ENCODE results near the gene CHCHD3.
A peak's percentile ranks its signal among the peaks of the same experiment; 100 is the strongest.
"Not testable (repeated sequence)": the region's sequence is repeated elsewhere in the genome, so short reads cannot be mapped to it uniquely, and the experiment has no call there.

Gene CHCHD3

DNA sequence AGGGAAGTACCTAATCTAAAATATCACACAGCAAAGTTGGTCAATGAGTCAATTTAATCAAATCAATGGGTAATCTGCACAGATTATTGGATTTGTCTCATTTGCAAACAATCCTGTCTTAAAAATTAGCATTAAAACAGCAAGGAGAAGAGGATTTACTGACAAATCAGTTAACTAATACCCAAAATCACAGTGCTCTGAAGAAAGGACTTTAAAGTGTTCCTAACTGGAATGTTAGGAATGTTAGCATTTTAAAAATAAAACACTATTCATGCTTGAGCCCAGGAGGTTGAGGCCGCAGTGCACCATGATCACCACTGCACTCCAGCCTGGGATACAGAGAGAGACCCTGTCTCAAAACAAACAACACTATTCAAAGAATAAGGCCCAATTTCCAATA, 83.1 kb downstream of the CHCHD3 start:
- DNase-seq, result no peak

DNA sequence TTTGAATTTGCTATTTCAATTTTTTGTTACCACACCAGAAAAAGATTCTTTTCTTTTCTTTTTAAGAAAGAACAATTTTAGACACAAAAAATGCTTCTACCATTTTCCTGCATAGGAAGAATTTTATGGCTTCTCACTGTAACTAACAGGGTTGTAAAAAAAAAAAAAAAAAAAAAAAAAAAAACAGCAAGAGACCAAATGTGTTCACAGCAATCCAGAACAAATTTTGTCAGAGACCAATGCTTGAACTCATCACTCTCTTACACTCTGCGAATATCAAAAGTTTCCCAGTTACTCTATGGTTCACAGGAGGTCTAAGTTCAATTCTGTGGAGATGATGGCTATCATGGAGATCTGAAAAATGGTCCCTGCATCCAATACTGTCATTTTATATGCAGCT, 84.4 kb downstream of the CHCHD3 start:
- no peak for DNase-seq

DNA sequence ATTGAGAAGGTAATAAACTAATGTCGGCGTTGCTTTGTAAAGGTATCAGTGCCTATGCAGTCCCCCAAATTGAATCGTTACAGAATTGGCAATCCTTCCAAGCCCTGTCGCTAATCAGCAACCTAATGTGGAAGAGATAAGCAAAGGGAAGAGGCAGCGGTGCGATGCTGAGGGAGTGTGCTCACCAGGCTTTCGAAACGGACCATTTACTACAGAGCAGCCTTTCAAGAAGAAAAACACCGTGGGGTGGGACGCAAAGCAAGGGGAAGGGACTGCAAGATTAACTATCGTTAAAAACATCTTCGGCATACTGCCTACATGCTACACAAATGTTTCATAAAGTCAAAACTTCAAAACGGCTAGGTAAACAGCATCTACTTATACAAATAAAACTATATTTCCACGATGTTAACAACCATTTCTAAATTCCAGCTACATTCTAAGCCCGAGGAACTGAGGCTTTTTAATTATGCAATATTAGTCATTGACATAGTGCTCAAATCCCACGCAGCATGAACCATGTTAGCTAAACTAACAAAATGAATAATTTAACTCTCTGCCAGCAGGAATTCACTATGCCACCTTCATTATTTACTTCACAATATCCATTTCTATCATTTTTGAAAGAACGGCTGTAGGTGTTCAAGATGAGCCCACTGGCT, 85.2 kb downstream of the CHCHD3 start:
- peak; percentile 40 for DNase-seq

DNA sequence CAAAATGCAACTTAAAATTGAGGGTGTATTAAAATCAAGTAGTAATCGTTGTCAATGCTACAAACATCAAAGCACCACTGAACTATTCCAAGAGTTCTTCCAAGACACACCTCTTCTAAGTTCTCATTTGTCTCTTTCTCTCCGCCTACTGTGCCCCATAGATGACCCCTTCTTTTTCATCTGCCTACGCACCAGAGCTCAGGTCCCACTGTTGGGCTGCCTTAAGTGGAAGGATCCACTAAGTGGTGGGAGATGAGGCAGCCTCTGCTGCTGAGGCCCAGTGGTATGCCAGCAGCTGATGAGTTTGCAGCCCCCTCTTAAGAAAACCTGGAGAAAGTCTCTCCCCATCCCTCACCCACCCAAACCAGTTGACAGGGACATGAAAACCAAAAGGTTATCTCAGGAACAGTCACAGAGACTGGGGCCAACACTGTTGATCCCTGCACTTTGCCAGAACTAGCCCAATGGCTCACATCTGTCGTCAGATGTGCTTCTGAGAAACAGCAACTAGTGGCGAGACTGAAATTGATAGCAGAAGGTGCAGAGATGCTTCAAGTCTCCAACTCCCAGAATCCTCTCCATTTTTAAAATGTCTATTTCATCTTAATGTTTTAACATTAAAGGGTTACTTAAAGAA, 88.4 kb downstream of the CHCHD3 start:
- DNase-seq, result no peak

GRCh38 chr7:132991615-132992587, 90.0 kb downstream of the CHCHD3 start:
- DNase-seq, result no peak

GRCh38 chr7:132988117-132988516, 93.8 kb downstream of the CHCHD3 start:
- DNase-seq, result no peak

GRCh38 chr7:132980402-132980801, 101.5 kb downstream of the CHCHD3 start:
- DNase-seq, result no peak

GRCh38 chr7:132979524-132979923, 102.4 kb downstream of the CHCHD3 start:
- no peak for DNase-seq

GRCh38 chr7:132977234-132977633, 104.7 kb downstream of the CHCHD3 start:
- DNase-seq, result no peak

GRCh38 chr7:132972745-132973144, 109.1 kb downstream of the CHCHD3 start:
- DNase-seq, result no peak

- DNase-seq, result no peak
Observed at GRCh38 chr7:132970257-132970656, 111.6 kb downstream of the CHCHD3 start.

- no peak for DNase-seq
Observed at GRCh38 chr7:132969520-132969919, 112.4 kb downstream of the CHCHD3 start.

- DNase-seq, result not testable (repeated sequence)
Observed at GRCh38 chr7:132967470-132967848, 114.4 kb downstream of the CHCHD3 start.

DNA sequence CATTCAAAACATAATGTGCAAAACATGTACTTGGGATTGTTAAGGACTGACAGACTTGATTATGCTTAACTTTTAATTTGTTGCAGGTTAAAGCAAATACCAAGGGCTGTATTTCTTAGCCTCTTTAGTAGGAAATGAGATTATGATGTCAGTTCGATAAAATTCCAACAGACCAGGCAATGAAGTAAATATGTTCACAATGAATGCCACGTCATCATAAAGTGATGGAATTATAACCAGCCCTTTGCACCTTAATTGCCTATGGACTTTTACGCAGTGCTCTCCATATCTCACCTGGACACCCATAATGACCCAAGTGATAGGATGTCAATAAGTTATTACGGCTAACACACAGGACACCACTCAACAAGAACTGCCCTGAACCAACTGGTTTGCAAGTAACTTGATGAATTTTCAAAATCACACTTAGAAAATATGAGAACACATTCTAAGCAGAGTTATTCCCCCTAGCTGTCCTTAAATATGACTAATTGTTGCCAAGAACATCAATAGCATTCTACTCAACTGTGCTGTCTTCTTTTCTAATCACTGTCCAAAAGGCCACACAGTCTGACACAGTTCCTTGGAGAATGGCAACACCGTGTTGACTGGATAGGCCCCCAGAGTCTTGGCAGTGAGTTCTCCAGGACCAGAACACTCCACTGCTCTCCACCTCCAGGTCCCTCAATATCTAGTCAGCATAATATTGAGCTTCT, 115.0 kb downstream of the CHCHD3 start:
- DNase-seq, result no peak

DNA sequence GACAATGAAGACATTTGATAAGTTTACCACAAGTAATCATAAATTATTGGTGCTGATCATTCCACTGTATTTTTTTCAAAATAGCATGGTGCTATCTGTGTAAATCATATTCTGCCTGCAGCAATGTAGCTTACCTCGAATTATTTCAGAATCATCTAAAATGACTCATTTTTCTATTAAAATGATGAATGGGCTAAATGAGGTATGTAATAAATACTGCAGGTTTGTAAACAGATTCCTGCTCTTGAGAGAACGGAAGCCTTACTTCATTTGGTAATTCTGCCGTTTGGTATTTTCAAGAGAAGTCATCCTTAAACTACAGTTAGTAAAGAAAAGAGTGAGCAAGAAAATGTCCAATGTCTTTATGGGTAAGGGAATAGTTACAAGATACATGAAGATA, 115.9 kb downstream of the CHCHD3 start:
- DNase-seq, result no peak

GRCh38 chr7:132964876-132965275, 117.0 kb downstream of the CHCHD3 start:
- DNase-seq, result no peak

- DNase-seq, result no peak
Observed at GRCh38 chr7:132959891-132960290, 122.0 kb downstream of the CHCHD3 start.

- DNase-seq, result no peak
Observed at GRCh38 chr7:132956556-132956955, 125.3 kb downstream of the CHCHD3 start.

DNA sequence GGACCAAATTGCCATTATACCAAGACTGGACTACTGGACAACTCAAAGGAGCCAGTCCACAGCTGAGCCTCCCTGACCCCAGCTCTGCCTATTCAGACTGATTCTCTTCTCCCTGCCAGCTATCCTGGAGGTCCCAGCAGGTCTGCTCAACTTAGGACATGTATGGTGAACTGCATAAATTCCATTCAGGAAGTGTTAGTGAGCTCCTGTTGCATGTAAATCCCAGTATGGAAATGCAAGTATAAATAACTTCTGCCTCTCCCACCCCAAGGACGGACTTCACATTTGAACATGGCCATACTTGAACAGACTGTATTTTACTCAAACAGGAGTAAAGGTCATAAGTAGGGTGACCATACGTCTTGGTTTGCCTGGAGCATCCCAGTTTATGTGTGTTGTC, 128.4 kb downstream of the CHCHD3 start:
- DNase-seq, result no peak

DNA sequence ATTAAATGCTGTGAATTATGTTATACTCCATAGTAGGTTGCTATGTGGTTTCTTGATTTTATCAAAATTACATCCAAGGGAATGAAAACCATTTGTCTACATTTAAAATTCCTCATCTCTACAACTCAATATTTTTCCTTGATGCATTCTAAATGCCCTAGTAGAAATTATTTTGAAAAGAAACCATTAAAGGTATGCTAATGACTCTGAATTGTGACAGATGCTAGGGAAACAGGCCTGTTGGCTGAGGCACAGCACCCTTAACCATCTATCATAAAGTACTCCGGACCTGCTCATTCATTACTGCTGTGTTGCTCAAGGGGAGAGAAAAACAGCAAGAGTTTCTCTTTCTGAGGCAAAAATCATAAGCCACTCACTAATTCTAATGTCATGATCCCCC, 131.2 kb downstream of the CHCHD3 start:
- no peak for DNase-seq

DNA sequence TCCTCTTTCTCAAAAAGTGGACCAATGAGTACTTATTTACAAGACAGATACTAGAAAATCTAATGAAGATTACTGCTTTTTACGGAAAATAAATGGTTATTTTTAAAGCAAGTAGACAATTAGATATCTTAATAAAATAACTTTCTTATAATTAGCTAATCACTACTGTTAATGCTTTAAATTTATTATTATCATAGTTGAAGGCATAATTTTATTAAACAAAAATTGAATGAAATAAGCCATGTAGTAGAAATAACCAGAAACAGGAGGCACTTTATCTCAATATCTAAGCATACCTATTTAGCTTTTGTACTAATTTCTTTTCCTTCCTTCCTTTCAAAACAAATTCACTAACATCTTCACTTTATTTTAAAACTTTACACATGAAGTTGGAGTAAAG, 134.9 kb downstream of the CHCHD3 start:
- no peak for DNase-seq

DNA sequence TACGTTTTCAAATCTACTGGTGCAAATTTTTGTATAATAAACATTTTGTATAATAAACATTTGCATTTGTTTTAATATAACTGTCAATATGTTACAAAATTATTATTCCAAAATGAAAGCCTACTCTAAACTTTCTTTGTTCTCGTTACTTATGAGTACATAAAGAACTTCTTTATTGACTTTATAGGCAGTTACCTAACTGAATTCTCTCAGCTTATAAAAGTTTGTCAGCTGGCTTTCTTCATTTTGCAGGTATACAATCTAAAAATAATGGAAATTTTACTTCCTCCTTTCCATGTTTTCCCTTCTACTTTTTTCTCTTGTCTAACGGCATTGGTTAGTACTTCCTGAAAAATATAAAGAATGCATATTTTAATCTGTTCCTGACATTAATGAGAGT, 137.1 kb downstream of the CHCHD3 start:
- DNase-seq, result no peak

- no peak for DNase-seq
Observed at GRCh38 chr7:132943645-132944044, 138.2 kb downstream of the CHCHD3 start.

Data from NCI-H345 (cell line).